ENCODE results near the gene DGKG. TPM values are rescaled to one million over a fixed set of nuclear protein-coding genes. Genes with fewer than 3 reads are reported as not detected.

DGKG gene
- total RNA-seq, 2 donors from 2014 or later, result 0.49 to 1.5 TPM

- intact Hi-C loops (cut with DNase I, micrococcal nuclease), result no loop called here
- no peak for ATAC-seq
- DNase-seq, result no peak
These were observed 193.1 kb downstream of the DGKG start for GRCh38 chr3:186168976-186169375.

- no peak for DNase-seq
- intact Hi-C loops (cut with DNase I, micrococcal nuclease), result no loop called here
- ATAC-seq, result no peak
These were observed 194.2 kb downstream of the DGKG start for GRCh38 chr3:186167646-186168395.

GRCh38 chr3:186166491-186167288 lies 195.3 kb downstream of the DGKG start:
- DNase-seq (no peak), ATAC-seq (no peak)
- intact Hi-C loops (cut with DNase I, micrococcal nuclease), result no loop called here

GRCh38 chr3:186166036-186166435 lies 196.0 kb downstream of the DGKG start:
- intact Hi-C loops (cut with DNase I, micrococcal nuclease), result no loop called here
- DNase-seq (no peak), ATAC-seq (no peak)

GRCh38 chr3:186165331-186165730 lies 196.7 kb downstream of the DGKG start:
- DNase-seq (no peak), ATAC-seq (no peak)
- intact Hi-C loops (cut with DNase I, micrococcal nuclease), result no loop called here

- no peak for ATAC-seq
- no peak for DNase-seq
- intact Hi-C loops (cut with DNase I, micrococcal nuclease), result no loop called here
These were observed 197.3 kb downstream of the DGKG start for GRCh38 chr3:186164696-186165095.

- no peak for ATAC-seq
- no peak for DNase-seq
- intact Hi-C loops (cut with DNase I, micrococcal nuclease), result no loop called here
These were observed 199.8 kb downstream of the DGKG start for GRCh38 chr3:186162221-186162620.

GRCh38 chr3:186160691-186161243 lies 201.3 kb downstream of the DGKG start:
- no peak for ATAC-seq

GRCh38 chr3:186154641-186155040 lies 207.4 kb downstream of the DGKG start:
- intact Hi-C loops (cut with DNase I, micrococcal nuclease), result no loop called here
- ATAC-seq, result no peak
- DNase-seq, result no peak

More at GRCh38 chr3:186160691-186161243, 201.3 kb downstream of the DGKG start:
- intact Hi-C loops (cut with DNase I, micrococcal nuclease), result no loop called here
- DNase-seq, result no peak

- intact Hi-C loops (cut with DNase I, micrococcal nuclease), result no loop called here
- ATAC-seq (no peak), DNase-seq (no peak)
These were observed 209.1 kb downstream of the DGKG start for GRCh38 chr3:186152889-186153292.

- intact Hi-C loops (cut with DNase I, micrococcal nuclease), result no loop called here
- ATAC-seq (no peak), DNase-seq (no peak)
These were observed 209.7 kb downstream of the DGKG start for GRCh38 chr3:186152361-186152798.

GRCh38 chr3:186151077-186151971 lies 210.7 kb downstream of the DGKG start:
- no peak for DNase-seq
- intact Hi-C loops (cut with DNase I, micrococcal nuclease), result no loop called here
- no peak for ATAC-seq

- intact Hi-C loops (cut with DNase I, micrococcal nuclease), result no loop called here
- no peak for ATAC-seq
- DNase-seq, result no peak
These were observed 211.8 kb downstream of the DGKG start for GRCh38 chr3:186150041-186150830.

GRCh38 chr3:186149319-186149960 lies 212.6 kb downstream of the DGKG start:
- ATAC-seq (no peak), DNase-seq (no peak)
- intact Hi-C loops (cut with DNase I, micrococcal nuclease), result no loop called here

GRCh38 chr3:186144257-186144656 lies 217.8 kb downstream of the DGKG start:
- intact Hi-C loops (cut with DNase I, micrococcal nuclease), result no loop called here
- no peak for ATAC-seq
- no peak for DNase-seq

- intact Hi-C loops (cut with DNase I, micrococcal nuclease), result no loop called here
These were observed 218.8 kb downstream of the DGKG start for GRCh38 chr3:186143250-186143649.

GRCh38 chr3:186142393-186142932 lies 219.6 kb downstream of the DGKG start:
- intact Hi-C loops (cut with DNase I, micrococcal nuclease), result no loop called here
- no peak for DNase-seq
- ATAC-seq, result no peak

More at GRCh38 chr3:186143250-186143649, 218.8 kb downstream of the DGKG start:
- DNase-seq, result no peak
- ATAC-seq, result no peak

Measured in left colon (tissue), 2 donors.